OCI-LY7 (cell line): ENCODE data around the gene LRIT1. TPM values are rescaled to one million over a fixed set of nuclear protein-coding genes. Genes with fewer than 3 reads are reported as not detected.

Source experiments
- BruUV-seq: library from RNA; stranded (reverse); fragments of 400-500 nt; replicated peaks from 2 replicates; lab custom pipeline; 2021; lab: Mats Ljungman, UMichigan
- CTCF ChIA-PET: fragments of 300-600 bp; sonication (Branson Sonifier 250); formaldehyde crosslinking; loops from one replicate; lab custom pipeline; 2022; ENCODE audit warnings: antibody characterized with exemption; ENCODE audit not compliant: unreplicated experiment; lab: Charles Lee
- POLR2A ChIA-PET: fragments of 300-600 bp; sonication (Branson Sonifier 250); formaldehyde crosslinking; loops from one replicate; lab custom pipeline; 2022; ENCODE audit warnings: antibody characterized with exemption; lab: Charles Lee
- DNase-seq: peaks from one replicate; pipeline ENCODE4 v3.0.0-alpha.2; 2015; ENCODE audit warnings: low spot score
- H2AFZ ChIP-seq: fragments of 200-600 bp; sonication (generic), shearing (Covaris generic); 2 replicates; pipeline ENCODE4 v1.6.1; 2014; ENCODE audit warnings: mild to moderate bottlenecking, antibody characterized with exemption, low read length, moderate library complexity
- H3K27ac ChIP-seq: fragments of 200-600 bp; sonication (generic); 2 replicates; pipeline ENCODE4 v1.5.1; 2014; ENCODE audit warnings: mixed run types, low read depth, mild to moderate bottlenecking, moderate library complexity, low read length, inconsistent platforms; ENCODE audit not compliant: poor library complexity, severe bottlenecking
- H3K36me3 ChIP-seq: fragments of 200-600 bp; sonication (generic); 2 replicates; pipeline ENCODE4 v1.6.1; 2014; ENCODE audit warnings: mild to moderate bottlenecking, antibody characterized with exemption, low read length, moderate library complexity, mixed read lengths; ENCODE audit not compliant: insufficient read depth
- H3K4me1 ChIP-seq: fragments of 200-600 bp; sonication (generic); 2 replicates; pipeline ENCODE4 v1.5.1; 2014; ENCODE audit warnings: mild to moderate bottlenecking, low read length; ENCODE audit not compliant: insufficient read depth, poor library complexity, severe bottlenecking
- H3K4me2 ChIP-seq: fragments of 200-600 bp; sonication (generic); 2 replicates; pipeline ENCODE4 v1.6.1; 2014; ENCODE audit warnings: mild to moderate bottlenecking, low read length
- H3K4me3 ChIP-seq: fragments of 200-600 bp; sonication (generic); 2 replicates; pipeline ENCODE4 v1.5.1; 2014; ENCODE audit warnings: mild to moderate bottlenecking, low read depth, low read length; ENCODE audit not compliant: poor library complexity, severe bottlenecking
- H3K79me2 ChIP-seq: fragments of 200-600 bp; sonication (generic); 2 replicates; pipeline ENCODE4 v1.6.1; 2016; ENCODE audit warnings: low read depth, mild to moderate bottlenecking, low read length, moderate library complexity, mixed read lengths; ENCODE audit not compliant: insufficient read depth
- H3K9me2 ChIP-seq: fragments of 200-600 bp; sonication (generic); 2 replicates; pipeline ENCODE4 v1.6.1; 2016; ENCODE audit warnings: mild to moderate bottlenecking, low read length, mixed read lengths; ENCODE audit not compliant: insufficient read depth
- H3K9me3 ChIP-seq: fragments of 200-600 bp; sonication (generic); 2 replicates; pipeline ENCODE4 v1.6.1; 2014; ENCODE audit warnings: mild to moderate bottlenecking, mixed run types, low read length, mixed read lengths
- H4K20me1 ChIP-seq: fragments of 200-600 bp; sonication (generic); 2 replicates; pipeline ENCODE4 v1.6.1; 2014; ENCODE audit warnings: mild to moderate bottlenecking, antibody characterized with exemption, low read length, moderate library complexity, mixed read lengths; ENCODE audit not compliant: insufficient read depth
- EZH2phosphoT487 ChIP-seq: fragments of 200-600 bp; sonication (generic); IDR thresholded peaks from 2 replicates; pipeline ENCODE4 v1.6.1; 2018; ENCODE audit warnings: low read depth, borderline replicate concordance, mild to moderate bottlenecking, mixed run types, antibody characterized with exemption, low read length, moderate library complexity, mixed read lengths
- intact Hi-C: fragments of 100-400 bp; cut with micrococcal nuclease; formaldehyde crosslinking; loops from one replicate; pipeline ENCODE4 v1.10.0; 2022; ENCODE audit not compliant: unreplicated experiment
- total RNA-seq, 2 experiments: library from RNA; depleted of rRNA in 1 of 2; stranded (reverse); fragments of >200 nt in 1 of 2; shearing (Covaris generic) in 1 of 2; gene quantifications; 2 replicates each; pipeline ENCODE4 v1.2.3, GENCODE V29; 2014 to 2022
- TF ChIP-seq, protein P1 (sequence below): fragments of 200-600 bp; sonication (generic); conservative IDR thresholded peaks from 2 replicates; pipeline ENCODE4 v1.5.1; 2014; ENCODE audit warnings: mild to moderate bottlenecking, antibody characterized with exemption, low read length, moderate library complexity, mixed read lengths

The LRIT1 gene
- total RNA-seq, 2 experiments from 2014 or later: not detected

GRCh38 chr10:84201244-84201606 lies 40.1 kb downstream of the LRIT1 start:
- Histone ChIP-seq H3K79me2 (no peaks in the 10 kb centered on the region), H3K4me2 (no peak overlapping the region), H3K4me1 (no peaks in the 10 kb centered on the region), H3K9me2 (no peaks in the 10 kb centered on the region), H3K9me3 (no peaks in the 10 kb centered on the region), H3K27ac (no peak overlapping the region), H3K4me3 (no peak overlapping the region), H2AFZ (no peak overlapping the region), H4K20me1 (no peaks in the 10 kb centered on the region), H3K36me3 (no peaks in the 10 kb centered on the region)
- POLR2A ChIA-PET: no interaction called here
- DNase-seq: no peak
- intact Hi-C loops: no loop called here
- CTCF ChIA-PET: no interaction called here
- TF ChIP-seq, protein P1, sequence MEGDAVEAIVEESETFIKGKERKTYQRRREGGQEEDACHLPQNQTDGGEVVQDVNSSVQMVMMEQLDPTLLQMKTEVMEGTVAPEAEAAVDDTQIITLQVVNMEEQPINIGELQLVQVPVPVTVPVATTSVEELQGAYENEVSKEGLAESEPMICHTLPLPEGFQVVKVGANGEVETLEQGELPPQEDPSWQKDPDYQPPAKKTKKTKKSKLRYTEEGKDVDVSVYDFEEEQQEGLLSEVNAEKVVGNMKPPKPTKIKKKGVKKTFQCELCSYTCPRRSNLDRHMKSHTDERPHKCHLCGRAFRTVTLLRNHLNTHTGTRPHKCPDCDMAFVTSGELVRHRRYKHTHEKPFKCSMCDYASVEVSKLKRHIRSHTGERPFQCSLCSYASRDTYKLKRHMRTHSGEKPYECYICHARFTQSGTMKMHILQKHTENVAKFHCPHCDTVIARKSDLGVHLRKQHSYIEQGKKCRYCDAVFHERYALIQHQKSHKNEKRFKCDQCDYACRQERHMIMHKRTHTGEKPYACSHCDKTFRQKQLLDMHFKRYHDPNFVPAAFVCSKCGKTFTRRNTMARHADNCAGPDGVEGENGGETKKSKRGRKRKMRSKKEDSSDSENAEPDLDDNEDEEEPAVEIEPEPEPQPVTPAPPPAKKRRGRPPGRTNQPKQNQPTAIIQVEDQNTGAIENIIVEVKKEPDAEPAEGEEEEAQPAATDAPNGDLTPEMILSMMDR: no peak
- no TSS peak for BruUV-seq

DNA sequence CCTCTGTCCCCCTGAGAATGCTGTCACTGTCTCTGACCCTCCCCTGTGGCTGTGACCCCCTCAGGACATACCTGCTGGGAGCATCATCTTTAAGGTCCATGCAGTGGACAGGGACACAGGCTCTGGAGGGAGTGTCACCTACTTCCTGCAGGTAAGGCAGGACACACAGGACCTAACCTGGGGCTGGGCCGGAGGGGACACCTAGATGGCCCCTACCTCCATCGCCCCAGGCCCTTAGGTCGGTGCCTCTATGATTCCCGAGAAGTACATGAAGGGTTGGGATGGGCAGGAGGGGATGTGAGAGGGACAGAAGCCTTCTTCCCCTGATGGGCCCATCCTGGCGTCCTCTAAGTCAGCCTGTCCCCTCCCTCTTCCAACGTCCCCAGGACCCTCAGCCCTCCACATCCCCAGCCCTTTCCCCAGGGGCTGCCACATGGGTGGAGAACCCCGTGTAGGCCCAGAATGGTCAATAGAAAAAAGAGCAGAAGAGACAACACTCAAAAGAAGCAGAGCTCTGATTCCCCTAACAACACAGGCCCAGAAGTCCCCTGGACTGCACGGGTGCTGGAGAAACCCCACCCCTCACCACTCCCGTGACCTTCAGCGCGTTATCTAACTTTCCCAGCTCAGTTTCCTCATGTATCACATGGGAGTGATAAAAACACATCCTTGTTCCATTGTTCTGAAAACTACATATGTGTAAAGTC lies 40.7 kb downstream of the LRIT1 start:
- Histone ChIP-seq H2AFZ (no peak overlapping the region), H3K79me2 (no peaks in the 10 kb centered on the region), H3K27ac (no peak overlapping the region), H3K9me3 (no peaks in the 10 kb centered on the region), H3K4me3 (no peak overlapping the region), H3K4me2 (no peak overlapping the region), H4K20me1 (no peaks in the 10 kb centered on the region), H3K9me2 (no peaks in the 10 kb centered on the region), H3K4me1 (no peaks in the 10 kb centered on the region), H3K36me3 (no peaks in the 10 kb centered on the region)
- intact Hi-C loops: no loop called here
- ChIA-PET CTCF (no interaction called here), POLR2A (no interaction called here)
- BruUV-seq: no TSS peak
- no peak for DNase-seq
- no peak for TF ChIP-seq EZH2phosphoT487
- TF ChIP-seq, protein P1: no peak

- TF ChIP-seq, protein P1: no peak
- TF ChIP-seq EZH2phosphoT487: no peak
- H3K9me2 ChIP-seq: no peaks in the 10 kb centered on the region
- ChIA-PET POLR2A (no interaction called here), CTCF (no interaction called here)
- no peak overlapping the region for H2AFZ ChIP-seq
- BruUV-seq: no TSS peak
- no peaks in the 10 kb centered on the region for H3K4me1 ChIP-seq
- no peaks in the 10 kb centered on the region for H3K9me3 ChIP-seq
- intact Hi-C loops: no loop called here
- no peaks in the 10 kb centered on the region for H4K20me1 ChIP-seq
- no peaks in the 10 kb centered on the region for H3K79me2 ChIP-seq
- no peak overlapping the region for H3K4me3 ChIP-seq
- H3K4me2 ChIP-seq: no peak overlapping the region
- H3K36me3 ChIP-seq: no peaks in the 10 kb centered on the region
- no peak for DNase-seq
- no peak overlapping the region for H3K27ac ChIP-seq
These were observed 43.0 kb downstream of the LRIT1 start for GRCh38 chr10:84198206-84198915.
